Stimulated activated naive CD8-positive, alpha-beta T cell treated with anti-CD3 and anti-CD28 coated beads, Interleukin-15, Interleukin-2, amounts not matched to agents 100 U/mL and 50 U/mL, for 24 hours (primary cell): ENCODE results near the gene CABCOCO1.
"Not testable (repeated sequence)": the region's sequence is repeated elsewhere in the genome, so short reads cannot be mapped to it uniquely, and the experiment has no call there.

ENCODE experiments used
- ATAC-seq: fragments of 150-1000 bp; cut with Tn5 transposase; one replicate; pipeline ENCODE4 v1.10.0; 2021
- DNase-seq: peaks from one replicate; pipeline ENCODE4 v3.0.0; 2021

Gene CABCOCO1

DNA sequence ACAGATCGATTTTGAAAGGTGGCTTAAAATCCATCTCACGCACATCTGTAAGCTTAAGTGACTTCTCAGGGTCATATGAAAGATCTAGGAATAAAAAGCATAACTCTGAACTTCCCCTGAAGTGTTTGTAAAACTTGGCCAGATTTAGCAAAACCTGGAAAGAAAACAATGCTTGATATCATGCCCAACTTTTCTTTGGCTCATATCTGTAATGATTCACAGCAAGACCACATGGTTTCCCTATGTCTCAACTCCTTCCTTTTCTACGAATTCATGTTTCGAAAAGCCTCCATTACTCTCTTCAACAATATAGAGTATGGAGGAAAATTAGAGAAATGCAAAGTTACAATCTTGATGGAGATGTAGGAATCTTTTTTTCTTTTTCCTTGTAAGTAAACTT lies 20.1 kb upstream of the CABCOCO1 start:
- ATAC-seq (no peak), DNase-seq (no peak)

DNA sequence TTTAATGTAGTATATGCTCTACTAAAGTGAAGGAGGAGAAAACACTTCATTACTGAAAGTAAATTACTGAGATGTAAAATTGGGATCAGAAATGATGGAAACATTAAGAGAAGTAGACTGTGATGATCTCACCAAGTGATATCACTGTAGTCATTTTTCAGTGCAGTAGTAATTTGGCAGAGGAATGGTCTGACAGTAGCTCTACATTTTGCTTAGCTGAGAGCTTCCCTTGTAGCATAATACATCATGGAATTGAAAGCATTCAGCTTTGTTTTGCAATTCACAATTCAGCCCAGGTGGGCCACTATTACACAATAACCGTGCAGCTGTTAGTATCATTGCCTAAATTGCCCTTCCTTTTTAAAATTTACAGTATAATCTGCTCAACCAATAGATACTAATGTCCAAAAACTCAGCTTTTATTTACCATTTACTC lies 19.4 kb upstream of the CABCOCO1 start:
- no peak for ATAC-seq
- no peak for DNase-seq

DNA sequence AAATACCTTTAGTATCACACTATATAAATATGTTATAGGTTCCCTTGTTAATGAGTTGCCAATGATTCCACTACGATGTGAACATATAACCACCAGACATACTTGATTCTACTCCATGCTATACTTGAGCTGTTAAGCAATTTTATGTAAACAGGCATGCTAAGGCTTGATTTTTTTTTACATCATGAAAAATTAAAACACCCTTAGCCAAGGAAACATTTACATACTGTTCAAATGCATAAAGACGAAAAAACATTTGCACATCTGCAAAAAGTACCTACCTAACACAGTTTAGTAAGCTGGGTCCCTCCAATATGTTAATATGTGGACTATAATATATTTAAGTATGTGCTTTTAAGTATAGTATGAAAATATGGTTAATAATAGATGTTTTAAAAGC lies 9.0 kb upstream of the CABCOCO1 start:
- ATAC-seq: no peak
- no peak for DNase-seq

DNA sequence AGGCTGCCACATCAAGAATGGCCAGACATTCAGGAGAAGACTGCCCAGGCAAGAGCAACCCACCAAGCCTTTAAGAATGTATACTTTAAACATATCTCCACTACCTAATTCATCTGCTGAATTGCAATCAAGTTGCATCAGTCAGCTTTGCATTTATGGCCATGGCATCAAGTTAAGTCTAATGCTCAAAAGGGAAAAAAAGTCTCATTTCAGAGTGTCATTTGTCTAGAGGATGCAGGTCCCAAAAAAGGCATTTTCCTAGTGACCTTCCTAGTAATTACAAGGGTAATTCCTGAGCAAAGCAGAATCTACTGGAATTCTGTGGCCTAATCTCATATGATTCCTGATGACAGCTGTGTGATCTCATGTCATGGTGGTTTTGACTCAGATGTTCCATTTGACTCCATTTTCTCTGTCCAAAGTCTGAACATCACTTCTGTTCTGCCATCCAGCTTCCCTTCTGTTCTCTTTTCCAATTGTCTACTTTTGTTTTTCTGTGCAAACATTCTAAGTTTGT lies 7.3 kb upstream of the CABCOCO1 start:
- no peak for DNase-seq
- no peak for ATAC-seq

DNA sequence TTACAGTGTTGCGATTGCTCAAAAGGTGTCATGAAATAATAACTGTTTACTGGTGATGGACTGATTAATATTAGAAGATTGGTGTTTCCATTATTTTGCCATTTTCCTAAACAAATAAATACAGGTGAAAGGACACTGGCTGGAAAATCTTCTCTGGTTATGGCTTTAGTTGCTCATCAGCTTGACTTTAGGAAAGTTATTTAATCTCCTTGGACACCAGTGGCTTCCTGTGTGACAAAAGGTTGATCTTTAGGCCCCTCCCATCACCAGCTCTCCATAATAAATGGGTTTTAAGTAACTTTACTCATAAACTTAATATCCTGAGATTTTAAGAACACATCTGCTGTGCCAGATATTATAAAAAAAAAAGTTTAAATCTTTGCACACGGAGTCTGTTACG lies 737 bp downstream of the CABCOCO1 start:
- no peak for DNase-seq
- no peak for ATAC-seq

DNA sequence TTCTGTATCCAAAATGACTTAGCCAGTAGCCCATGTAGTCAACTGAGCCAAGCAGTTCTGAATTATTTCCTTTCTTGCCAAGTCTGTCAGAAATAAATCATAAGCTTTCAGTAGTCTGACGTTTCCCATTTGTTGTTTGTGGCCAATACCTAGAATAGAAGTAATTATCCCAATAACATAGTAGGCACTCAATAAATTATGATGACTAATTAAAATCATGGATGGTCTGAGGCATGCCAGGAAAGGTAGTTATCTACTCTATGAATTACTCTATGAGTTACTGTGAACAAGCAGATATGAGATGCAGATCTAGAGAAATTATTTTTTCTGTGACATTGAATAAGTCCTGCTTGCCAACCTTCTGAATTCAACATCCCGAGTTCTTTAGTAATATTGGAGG lies 2.3 kb downstream of the CABCOCO1 start:
- no peak for DNase-seq
- ATAC-seq: no peak

DNA sequence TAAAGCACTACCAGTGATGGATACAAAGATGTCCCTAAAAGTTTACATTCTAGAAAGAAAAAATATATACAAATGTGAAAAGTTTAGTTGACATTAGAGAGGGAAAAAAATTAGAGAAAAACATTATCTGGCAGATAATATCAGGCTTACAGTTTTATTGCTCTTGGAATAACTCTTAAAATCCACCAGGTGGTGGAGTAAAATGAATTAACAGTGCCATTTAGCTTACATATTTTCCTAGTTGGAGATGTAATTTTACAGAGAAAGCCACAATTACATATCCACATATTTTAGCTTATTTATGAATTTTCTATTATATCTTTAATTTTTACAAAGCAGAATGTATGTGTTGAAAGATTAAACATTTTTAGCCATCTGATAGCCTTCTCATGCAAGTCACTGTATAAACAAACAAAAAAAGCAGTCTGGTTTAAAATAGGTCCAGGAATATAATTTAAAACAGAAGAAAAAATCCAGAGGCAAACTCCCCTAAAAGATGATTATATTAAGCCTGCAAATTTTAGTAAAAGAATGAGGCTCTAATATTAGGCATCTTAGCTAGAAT lies 6.5 kb downstream of the CABCOCO1 start:
- no peak for ATAC-seq

DNA sequence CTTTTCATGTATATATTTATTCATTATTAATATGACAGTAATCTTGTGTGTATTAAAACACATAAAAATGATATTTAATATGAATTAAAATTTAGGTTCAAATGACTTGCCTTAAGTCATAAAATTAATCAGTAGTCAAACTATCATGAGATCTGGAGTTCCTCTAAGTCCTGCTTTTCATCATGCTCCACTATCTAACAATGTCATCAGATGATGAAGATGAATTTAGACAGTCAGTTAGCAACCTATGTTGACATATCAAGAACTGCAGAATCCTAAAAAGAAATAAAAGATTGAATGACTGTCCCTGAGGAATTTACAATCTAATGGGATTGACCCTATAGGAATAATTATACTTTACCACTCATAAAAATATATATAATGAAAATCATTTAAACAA lies 7.1 kb downstream of the CABCOCO1 start:
- ATAC-seq: no peak
- no peak for DNase-seq

More for the DNA sequence above, 6.5 kb downstream of the CABCOCO1 start:
- DNase-seq: no peak

DNA sequence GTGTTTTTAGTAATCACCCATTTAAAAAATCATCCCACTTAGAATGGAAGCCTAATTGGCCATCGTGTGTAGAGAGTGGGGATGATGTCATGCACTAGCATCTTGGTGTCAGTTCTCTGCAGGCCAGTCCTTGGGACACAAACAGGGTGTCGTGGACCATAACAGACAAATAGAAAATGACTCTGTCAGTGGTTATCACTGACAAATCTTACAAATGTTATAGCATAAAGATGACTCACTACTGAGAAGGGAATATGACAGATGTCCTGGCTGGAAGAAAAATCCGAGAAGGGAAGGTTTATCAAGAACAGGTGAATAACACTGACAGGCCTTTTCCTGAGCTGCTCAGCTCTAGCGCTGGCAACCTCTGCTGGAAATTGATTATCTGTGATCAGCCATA lies 10.6 kb downstream of the CABCOCO1 start:
- DNase-seq: no peak
- ATAC-seq: no peak

DNA sequence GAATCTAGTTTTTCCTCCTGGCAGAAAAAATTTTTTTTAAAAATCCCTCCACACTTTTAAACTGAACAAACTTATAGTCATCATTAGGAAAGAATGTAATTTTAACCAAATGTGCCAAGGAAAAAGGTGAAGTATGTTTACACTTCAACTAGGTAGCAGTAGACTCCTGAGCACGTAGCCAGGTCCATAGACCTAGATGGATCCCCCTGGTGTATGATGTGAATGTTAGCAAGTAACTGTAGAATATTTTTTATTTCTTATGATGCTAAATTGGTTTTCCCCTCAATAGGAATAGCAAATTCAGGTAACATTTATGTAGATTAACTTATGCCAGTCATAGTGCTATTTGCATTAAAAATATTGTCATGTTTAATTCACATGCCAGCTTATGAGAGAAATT lies 19.6 kb downstream of the CABCOCO1 start:
- no peak for ATAC-seq
- DNase-seq: no peak

DNA sequence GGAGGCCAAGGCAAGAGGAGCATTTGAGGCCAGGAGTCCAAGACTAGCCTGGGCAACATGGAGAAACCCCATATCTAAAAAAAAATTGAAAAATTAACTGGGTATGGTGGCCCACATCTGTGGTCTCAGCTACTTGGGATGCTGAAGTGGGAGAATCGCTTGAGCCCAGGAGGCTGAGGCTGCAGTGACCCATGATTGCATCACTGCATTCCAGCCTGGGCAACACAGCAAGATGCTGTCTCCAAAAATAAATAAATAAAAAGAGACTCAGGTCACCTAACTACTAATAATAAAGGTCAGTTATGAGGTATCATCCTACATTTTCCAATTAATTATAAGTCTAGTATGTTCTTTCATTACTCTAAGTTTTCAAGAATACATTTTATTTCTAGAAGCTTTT lies 20.6 kb downstream of the CABCOCO1 start:
- no peak for ATAC-seq
- DNase-seq: no peak

DNA sequence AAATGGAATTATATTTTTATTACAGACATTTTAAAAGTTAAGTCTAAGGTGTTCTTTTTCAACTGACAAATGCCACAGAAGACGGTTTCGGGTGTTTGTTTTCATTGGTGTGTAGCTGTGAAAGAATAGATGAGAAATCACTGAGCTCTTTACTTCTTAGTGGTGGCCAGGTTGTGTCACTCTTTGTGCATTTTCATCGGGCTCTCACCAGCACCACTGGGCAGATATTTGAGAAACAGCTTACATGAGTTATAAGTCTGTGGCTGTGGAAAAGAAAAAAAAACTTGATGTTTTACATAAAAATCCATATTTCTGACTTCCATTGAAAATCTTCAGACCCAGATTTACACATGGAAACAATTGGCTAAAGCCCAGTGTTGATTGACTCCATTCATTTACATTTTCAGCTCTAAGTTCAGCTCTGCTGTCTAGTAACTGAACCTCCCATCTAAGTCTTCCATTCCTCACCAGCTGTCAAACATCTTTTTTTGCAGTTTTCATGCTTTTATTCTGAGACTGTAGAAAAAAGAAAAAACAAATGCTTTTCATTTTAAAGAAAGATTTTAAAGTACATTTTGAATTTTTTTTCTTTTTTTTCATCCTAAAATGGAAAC lies 22.3 kb downstream of the CABCOCO1 start:
- ATAC-seq: no peak

DNA sequence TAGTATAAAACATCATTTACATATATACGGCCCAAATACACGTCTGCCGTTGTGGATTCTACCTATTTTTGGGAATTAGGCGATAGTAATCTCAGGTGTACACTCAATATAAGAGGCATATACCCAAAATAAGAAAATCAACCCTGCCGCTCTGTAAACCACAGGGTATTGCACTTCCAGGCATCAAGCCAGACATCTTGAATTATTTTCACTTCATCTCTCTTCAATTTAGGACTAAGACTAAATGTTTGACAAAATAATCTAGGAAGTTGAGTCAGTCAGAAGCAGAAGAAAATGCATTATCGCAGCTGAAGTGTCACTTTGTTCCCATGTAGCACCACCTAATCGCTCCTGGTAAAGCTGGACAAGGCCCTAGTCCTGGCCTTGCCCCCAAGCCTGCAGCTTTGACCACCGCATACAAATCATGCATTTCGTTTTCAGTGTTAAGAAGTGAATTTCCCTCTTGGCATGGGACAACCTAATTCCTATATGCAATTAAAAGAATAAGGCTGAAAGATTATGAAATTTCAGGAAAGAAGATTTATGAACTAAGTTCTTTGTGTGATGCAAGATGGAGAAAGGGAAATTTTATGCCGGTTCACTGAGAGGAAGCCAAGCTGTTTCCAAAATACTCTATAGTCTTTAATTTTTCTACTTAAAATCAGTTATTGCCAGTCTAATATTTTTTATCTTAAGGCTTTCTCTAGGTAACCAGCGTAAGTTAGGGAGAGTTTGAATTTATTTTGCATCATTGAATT lies 26.0 kb downstream of the CABCOCO1 start:
- no peak for ATAC-seq
- DNase-seq: no peak

More for the DNA sequence above, 22.3 kb downstream of the CABCOCO1 start:
- no peak for DNase-seq

DNA sequence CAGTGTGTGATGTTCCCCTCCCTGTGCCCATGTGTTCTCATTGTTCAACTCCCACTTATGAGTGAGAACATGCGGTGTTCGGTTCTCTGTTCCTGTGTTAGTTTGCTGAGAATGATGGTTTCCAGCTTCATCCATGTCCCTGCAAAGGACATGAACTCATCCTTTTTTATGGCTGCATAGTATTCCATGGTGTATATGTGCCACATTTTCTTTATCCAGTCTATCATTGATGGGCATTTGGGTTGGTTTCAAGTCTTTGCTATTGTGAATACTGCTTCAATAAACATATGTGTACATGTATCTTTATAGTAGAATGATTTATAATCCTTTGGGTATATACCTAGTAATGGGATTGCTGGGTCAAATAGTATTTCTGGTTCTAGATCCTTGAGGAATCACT lies 28.9 kb downstream of the CABCOCO1 start:
- DNase-seq, ATAC-seq: not testable (repeated sequence)

DNA sequence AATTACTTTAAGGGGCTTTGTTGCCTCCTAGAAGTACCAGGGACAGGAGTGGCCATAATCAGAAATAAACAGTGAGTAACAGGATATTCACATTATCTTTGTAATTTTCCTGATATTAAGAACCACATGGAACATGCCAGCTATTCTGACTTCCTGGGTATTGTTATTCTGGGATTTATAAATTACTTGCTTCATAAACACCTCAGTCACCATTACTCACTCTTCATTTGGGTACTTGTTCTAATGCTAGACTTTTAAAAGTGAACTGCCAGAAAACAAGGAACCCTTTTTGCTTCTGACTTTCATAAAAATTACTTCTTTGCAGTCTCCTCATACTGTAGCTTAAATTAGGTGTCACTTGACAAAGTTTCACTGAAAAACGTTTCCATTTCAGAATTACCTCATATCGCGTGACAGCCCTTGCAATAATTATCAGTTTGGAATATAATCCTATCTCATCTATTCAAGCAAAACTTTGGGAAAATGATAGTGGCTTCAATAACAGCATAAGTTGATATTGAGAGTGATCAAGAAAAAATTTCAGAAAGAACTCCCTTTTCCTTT lies 29.8 kb downstream of the CABCOCO1 start:
- ATAC-seq (no peak), DNase-seq (no peak)

DNA sequence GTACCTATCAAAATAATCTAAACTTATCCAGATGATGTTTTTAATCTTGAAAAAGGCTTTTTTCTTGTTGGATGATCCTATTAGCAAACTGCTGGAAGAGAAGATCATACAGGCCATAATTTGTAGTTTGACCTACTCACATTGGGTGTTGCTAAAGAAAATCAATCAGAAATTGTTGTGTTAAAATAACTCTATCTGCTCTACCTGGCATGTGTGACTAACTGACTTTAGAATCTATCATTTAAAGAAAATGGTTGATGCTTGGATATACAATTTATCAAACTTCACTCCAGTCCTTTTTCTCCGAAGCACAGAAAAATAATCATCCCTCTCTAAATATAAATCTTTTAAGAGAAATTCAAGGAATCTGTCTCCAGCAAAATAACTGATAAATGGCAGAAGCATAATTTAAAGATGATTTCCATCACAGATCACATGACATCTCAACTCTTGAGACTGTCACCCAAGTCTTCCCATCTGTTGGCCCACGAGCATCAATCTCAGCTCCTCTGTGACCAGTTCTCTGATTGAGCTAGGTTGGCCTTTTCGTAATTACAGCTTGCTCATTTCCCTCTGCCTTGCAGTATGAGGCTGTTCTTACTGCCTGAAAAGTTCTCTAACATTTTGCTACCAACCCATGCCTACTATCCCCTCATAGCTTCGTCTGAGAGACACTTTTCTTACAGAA lies 36.4 kb downstream of the CABCOCO1 start:
- DNase-seq: no peak
- no peak for ATAC-seq

DNA sequence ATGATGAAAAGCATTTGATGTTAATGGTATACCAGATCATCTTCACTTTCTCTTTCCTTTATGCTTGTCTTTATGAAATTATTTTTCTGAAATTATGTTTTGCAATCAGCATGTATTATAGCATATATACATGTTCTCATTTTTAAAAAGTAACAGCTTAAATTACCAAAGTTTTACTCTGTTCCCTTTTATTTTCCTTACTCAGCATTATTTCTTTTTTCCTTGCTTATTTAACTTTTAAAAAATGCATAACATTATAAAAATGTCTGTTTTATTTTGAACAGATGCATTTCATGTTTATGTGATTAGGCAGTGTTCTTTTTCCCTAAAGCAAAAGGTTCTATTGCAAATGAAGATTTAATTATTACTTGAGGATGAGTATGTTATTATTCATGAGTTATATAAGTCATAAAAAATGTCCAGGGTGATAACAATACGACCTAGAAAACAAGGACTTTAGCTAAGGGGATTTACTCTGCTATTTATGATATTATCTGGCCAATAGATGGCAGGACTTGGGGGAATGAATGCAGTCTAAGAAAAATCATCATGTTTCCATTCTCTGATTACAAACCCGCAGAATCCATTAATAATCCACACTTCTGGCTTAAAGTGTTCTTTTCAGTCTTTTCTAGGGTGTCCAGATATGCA lies 38.5 kb downstream of the CABCOCO1 start:
- ATAC-seq (no peak), DNase-seq (no peak)

DNA sequence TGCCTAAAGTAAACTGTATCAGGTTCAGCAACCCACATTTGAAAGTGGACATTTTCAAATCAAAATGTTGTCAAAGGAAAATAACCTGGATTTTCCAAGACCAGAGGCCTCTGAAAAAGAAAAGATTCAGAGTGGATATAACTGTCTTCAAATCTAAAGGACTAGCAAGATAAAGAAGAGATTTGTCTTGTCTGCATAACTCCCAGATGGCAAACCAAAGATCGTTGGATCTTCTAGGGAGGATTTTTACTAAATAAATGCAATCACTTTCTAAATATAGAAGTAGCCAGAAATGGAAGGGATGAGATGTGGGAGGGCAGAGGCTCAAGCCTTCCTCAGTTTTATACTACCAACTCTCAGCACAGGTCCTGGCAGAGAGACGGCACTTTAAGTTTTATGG lies 39.0 kb downstream of the CABCOCO1 start:
- no peak for DNase-seq
- no peak for ATAC-seq

DNA sequence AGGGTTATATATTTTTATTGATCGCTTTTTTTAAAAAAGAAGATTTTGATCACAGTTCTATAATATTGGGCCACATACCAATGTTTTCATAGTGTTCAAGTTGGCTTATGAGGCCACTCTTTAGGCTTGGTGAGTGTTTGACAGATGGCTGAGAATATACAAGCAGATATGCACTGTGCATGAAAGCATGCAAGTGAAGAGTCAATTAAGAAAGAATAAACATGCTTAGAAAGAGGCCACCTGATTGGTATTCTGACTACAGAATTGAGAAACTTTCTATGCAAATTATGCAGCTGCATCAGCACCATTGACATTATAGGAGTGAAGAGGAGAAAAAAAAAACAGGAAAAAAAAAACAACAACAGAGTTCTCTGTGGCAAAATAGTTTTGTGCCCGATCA lies 39.9 kb downstream of the CABCOCO1 start:
- DNase-seq (no peak), ATAC-seq (no peak)

DNA sequence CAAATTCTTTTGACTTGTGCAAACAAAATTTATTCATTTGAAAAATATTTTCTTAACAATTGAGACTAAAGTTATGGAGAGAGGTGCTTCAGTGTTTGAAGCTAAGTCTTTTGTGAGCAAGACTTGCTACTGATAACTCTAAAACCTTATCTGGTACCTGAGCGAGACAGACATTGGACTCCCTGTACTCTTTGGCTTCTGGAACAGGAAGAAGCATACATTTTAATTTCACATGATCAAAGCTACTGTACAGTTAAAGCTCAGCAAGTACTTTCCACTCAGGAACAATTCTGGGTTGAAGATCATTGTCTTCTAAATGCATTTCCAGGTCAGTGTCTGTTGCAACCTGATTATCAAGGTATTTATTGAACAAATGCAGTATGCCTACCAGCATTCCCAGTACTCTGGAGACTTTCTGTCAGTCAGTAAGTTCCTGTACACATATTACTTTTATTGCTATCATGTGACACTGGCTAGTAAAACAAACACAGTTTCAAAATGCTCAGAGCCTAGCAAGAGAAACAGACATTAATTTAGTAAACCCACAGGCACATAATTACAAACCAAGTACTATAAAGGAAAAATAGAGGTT lies 42.4 kb downstream of the CABCOCO1 start:
- DNase-seq (no peak), ATAC-seq (no peak)

DNA sequence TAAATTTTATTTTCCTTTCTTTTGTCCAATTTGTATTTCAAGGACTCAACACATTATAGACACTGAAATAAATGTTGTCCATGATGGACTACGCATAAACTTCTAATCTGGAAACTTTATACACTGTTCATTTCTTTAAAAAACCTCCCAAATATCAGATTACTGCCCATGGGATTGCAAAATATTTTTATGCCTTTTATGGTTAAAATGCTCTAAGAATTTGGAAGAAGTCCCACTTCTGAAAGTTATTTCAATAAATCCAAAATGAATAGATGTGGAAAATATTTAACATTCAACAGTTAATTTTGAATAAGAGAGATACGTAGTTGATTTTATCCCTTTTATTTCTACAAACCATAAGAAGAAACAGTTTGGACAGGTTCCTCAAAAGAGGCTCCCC lies 46.1 kb downstream of the CABCOCO1 start:
- no peak for DNase-seq

DNA sequence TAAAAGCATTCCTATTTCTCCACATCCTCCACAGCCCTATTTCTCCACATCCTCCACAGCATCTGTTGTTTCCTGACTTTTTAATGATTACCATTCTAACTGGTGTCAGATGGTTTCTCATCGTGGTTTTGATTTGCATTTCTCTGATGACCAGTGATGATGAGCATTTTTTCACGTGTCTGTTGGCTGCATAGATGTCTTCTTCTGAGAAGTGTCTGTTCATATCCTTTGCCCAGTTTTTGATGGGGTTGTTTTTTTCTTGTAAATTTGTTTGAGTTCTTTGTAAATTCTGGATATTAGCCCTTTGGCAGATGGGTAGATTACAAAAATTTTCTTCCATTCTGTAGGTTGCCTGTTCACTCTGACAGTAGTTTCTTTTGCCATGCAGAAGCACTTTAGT lies 49.4 kb downstream of the CABCOCO1 start:
- not testable (repeated sequence) for ATAC-seq, DNase-seq

More for the DNA sequence above, 46.1 kb downstream of the CABCOCO1 start:
- no peak for ATAC-seq
